Activated CD4-positive, CD25-positive, alpha-beta regulatory T cell treated with anti-CD3 and anti-CD28 coated beads, Interleukin-2, amount 50 U/mL, for 24 hours (primary cell): ENCODE measurements around the gene GPSM3.

ENCODE experiments used
- ATAC-seq, 2 donors: fragments of 150-1000 bp; cut with Tn5 transposase; one replicate each; pipeline ENCODE4 v1.10.0; 2021; ENCODE audit warnings: mild to moderate bottlenecking in 1 of 2, moderate library complexity in 1 of 2

The GPSM3 gene

DNA sequence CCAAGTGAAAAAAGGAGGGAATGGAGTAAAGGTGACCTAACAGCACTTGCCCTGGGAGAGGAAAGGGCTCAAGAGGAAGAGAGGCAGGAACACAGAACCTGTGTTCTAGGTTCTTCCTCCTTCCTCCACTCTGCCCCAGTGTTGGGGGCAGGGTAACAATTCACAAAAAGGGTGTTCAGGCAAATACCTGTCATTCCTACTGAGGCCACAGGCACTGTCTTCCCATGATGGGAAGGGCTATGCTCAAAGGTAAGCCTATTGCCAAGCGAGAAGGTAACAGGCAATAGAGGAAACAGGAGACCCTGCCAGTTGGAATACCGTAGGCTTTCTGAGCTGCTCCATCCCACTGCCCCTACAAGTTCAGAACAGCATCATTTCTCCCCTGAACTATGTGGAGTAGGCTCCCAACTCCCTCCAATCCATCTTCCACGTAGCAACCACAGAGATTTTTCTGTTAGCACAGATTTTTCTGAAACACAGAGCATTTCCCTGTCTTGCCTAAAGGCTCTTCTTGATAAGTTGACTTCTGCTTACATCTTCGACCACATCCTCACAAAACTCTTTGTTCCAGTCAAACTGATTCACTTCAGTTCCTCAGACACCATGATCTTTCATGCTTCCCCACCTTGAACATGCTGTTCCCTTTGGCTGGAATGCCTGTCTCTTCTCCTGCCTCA, 19.3 kb downstream of the GPSM3 start:
- no peak for ATAC-seq

DNA sequence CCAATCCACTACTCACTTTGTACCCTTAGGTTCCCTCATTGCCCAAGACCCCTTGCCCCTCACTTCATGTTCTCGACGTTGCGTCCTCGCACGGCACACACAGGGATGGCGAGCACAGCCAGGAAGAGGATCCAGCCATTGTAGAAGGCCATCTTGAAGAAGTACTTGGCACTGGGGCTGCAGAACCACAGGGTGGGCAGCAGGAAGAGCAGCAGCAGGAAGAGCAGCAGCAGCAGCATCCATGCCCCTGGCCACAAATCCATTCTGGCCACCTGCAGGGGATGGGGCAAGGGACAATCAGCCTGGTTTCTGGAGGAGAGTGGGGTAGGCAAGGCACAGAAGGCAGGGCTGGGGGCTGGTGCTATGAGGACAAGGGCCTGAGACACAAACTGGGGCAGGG, 21.2 kb downstream of the GPSM3 start:
- no peak for ATAC-seq

DNA sequence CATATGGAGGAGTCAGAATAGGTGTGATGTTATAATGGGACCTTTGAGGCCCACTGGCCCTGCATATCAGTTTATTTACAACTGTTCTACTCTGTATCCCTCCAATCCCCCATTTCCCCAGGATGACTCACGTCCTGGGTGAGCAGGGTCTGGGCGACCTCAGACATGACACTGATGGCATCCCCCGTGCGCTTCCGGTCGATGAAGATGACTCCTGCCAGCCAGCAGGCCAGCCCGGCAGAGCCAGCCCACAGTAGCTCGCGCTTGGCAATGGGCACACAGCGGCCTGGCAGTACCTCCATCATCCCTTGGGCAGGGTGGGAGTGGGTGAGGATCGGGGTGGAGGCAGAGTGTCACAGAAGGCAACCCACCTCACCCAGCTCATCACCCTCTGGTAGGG, 22.1 kb downstream of the GPSM3 start:
- ATAC-seq: no peak

DNA sequence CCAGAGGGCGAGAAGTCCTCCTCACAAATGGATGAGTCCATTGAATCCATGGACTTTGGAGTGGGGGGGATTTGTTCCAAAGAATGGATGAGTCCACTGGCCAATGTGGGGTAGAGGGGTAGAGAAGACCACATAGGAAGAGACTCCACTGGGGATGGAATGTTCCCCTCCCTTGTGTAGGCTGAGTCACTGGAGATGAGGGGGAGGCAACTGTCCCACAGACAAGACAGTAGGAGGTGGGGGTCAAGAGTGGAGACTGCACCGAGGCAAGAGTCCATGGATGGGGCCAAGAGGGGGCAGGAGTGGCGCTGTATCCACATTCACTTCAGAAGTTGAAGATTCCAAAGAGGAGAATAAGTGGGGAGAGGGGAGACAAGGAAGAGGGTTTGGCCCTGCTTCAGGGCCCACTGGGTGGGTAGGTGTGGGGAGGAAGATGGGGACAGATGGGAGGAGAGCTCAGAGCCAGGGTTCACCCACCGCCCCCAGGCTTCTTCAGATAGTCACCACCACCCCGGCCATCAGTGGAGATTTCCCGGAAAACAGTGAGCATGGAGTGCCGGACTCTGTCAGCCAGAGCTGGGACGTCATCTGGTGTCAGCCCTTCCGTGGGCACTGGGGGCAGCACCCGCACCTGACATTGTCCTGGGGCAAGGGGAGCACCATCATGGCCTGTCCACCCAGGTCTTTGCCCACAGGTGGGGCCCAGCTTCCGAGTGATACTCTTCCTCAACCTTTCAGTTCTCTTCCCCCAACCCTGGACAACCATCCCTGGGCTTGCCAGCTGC, 23.4 kb downstream of the GPSM3 start:
- ATAC-seq: no peak

DNA sequence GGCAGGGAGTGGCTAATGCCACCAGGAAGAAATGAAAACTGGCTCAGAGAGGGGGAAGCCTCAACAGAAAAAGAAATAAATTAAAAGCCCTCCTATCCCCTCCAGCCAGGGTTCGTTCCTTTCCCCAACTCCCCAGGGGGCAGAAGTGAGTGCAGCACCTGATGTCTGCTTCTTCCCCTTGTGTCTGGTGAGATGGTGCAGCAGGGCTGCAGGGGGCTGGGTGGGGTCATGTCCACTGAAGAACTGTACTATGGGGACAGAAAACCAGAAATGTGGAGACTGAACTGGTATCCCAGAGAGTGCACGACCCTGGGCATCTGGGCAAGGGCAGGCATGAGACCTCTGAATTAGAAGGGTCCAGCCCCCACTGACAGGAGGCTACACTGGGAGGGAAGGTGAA, 24.1 kb downstream of the GPSM3 start:
- no peak for ATAC-seq

DNA sequence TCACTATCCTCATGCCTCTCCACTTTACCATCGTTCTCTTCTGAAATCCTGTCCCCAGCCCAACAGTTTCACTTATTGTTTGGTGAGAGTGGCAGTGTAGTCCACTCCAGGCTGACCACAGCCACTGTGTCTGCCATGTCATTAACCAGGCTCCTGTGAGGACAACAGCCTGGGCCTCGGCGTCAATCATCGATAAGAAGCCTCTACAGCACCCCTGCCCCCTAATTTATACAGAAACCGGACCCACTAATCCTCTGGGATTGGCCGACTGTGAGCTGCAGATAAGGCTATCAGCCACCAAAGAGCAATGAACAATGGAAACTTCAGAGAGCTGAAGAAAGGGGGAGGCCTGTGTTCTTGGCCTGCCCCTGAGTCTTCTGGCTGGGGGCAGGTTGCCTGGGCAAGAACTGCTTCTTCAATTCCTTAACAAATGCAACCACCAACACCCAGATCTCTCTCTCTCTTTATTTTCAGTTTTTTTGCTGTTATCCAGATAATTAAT, 24.6 kb downstream of the GPSM3 start:
- ATAC-seq: no peak

DNA sequence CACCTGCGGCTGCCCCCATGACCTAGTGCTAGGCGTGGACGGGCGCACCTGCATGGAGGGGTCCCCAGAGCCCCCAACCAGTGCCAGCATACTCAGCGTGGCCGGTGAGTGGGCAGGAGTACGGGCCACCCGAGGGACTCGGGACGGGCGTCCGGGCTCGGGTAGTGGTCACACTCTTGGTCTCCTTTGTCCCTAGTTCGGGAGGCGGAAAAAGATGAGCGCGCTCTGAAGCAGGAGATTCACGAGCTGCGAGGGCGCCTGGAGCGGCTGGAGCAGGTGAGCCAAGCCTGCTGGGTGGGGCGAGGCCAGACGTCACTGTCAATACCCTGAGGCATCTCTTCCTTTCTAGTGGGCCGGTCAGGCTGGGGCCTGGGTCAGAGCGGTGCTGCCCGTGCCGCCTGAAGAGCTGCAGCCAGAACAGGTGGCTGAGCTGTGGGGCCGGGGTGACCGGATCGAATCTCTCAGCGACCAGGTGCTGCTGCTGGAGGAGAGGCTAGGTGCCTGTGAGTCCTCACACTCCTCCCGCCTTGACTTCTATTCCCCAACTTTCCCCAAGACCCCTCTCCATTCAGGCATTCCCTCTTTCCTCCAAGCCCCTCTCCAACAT, 25.2 kb downstream of the GPSM3 start:
- ATAC-seq: no peak

DNA sequence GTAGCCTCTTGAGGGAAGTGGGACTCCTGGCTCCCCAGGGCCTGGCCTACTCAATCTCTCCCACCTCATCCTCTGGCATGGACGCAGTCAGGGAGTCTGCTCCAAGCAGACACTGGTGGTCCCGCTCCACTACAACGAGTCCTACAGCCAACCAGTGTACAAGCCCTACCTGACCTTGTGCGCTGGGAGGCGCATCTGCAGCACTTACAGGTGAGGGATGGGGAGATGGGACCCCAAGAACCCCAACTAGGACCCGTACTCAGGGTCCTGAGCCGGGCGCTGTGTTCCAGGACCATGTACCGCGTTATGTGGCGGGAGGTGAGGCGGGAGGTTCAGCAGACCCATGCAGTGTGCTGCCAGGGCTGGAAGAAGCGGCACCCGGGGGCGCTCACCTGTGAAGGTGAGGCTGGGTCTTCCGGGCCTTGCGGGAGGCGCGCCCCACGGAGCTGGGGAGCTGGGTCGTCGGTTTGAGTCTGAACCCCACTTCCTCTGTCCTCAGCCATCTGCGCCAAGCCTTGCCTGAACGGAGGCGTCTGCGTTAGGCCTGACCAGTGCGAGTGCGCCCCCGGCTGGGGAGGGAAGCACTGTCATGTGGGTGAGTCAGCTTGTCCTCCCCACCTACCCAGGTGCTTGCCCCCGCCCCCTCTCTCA, 25.9 kb downstream of the GPSM3 start:
- ATAC-seq: no peak

DNA sequence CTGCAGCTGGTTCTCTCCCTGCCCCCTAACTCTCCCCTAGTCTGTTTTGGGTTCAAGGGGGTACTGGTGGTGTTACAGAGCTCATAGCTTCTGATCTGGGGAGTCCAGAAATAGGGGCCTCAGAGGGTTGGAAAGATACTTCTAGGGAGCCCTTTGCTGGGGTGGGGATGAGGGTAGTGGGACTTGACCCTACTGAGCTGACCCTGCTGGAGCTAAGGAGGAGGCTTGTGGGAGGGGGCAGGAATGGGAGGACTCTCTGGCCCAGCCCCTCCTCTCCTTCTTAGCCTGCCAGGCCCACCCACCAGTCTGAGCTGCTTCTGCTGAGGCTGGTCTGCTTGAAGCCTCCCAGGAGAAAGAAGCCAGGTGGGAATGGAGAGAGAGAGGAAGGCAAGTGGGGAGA, 28.1 kb downstream of the GPSM3 start, which contains the start of gene EGFL8:
EGFL8 (plus strand) TSS at position 301 of the 400 bp plus-strand sequence. CDS start 1,571 bp downstream, outside the sequence.
- ATAC-seq: no peak

DNA sequence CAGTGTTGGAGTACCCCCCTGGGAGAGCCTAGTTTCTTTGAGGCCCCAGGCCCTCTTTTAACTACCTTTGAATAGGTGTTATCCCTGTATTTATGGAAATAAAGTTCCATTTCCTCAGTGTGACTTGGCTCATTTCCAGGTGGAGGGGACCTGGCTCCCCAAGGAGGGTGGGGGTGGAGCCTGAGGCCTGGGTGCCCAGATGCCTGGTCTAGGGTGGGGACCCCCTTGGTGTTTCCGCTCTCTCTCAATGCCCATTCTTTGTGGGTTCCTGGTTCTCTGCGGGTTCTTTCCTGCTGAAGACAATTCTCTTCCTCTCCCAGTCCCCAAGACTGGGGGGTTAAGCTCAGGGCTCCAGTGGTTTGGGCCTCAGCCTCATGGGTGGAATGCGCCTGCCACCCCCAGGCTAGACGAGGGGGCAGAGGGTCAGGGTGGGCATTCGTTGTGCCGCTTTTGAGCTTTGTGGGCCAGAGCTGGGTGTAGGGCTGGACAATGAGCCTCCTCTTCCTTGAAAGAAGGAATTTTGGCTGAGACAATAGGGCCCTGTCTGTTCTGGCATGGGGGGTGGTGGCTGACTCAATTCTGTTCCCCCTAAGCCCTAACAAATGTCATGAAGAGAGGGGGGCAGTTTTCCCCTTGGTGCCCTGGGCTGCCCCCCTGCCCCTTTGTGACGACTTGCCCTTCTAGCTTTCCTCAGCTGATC, 28.7 kb downstream of the GPSM3 start:
- no peak for ATAC-seq

DNA sequence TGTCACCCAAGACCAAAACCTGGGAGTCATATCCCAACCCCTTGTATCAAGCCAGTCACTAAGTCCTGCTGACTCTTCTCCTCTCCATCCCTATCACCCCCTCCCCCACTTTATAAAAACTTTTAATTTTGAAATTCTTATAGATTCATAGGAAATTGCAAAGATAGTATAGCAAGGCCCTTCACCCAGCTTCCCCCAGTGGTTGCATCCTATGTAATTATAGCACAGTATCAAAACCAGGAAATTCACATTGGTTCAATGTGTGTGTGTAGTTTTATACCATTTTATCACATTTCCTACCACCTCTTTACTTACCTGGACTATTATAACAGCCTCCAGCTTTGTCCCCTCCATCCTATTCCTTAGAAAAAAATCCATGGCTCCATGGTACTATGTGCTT, 34.4 kb downstream of the GPSM3 start:
- ATAC-seq: no peak

DNA sequence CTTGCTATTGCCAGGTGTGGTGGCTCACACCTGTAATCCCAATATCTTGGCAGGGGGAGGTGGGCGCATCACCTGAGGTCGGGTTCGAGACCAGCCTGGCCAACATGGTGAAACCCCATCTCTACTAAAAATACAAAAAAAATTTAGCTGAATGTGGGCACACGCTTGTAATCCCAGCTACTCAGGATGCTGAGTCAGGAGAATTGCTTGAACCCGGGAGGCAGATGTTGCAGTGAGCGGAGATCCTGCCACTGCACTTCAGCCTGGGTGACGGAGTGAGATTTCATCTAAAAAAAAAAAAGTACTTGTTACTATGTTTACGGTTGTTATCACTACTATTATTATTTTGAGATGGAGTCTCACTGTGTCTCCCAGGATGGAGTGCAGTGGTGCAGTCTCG, 35.6 kb downstream of the GPSM3 start:
- ATAC-seq: no peak

DNA sequence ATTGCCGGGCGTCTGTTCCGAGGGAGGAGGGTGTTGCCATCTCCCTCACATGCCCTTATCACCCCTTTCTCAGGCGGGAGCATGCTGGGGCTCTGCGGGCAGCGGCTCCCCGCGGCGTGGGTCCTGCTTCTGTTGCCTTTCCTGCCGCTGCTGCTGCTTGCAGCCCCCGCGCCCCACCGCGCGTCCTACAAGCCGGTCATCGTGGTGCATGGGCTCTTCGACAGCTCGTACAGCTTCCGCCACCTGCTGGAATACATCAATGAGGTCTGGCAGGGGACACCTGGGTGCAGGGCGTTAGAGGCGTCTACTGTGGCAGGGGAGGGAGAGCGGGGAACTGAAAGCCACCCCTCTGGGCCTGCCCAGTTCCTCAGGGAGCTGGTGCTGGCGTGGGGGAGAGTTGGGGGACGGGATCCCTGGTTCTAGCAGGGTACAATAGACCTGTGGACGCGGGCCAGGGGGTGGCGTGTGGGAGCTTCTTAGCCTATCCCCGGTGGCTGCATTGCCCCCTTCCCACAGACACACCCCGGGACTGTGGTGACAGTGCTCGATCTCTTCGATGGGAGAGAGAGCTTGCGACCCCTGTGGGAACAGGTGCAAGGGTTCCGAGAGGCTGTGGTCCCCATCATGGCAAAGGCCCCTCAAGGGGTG, 37.8 kb downstream of the GPSM3 start:
- peak; percentile 76 to 80 for ATAC-seq

DNA sequence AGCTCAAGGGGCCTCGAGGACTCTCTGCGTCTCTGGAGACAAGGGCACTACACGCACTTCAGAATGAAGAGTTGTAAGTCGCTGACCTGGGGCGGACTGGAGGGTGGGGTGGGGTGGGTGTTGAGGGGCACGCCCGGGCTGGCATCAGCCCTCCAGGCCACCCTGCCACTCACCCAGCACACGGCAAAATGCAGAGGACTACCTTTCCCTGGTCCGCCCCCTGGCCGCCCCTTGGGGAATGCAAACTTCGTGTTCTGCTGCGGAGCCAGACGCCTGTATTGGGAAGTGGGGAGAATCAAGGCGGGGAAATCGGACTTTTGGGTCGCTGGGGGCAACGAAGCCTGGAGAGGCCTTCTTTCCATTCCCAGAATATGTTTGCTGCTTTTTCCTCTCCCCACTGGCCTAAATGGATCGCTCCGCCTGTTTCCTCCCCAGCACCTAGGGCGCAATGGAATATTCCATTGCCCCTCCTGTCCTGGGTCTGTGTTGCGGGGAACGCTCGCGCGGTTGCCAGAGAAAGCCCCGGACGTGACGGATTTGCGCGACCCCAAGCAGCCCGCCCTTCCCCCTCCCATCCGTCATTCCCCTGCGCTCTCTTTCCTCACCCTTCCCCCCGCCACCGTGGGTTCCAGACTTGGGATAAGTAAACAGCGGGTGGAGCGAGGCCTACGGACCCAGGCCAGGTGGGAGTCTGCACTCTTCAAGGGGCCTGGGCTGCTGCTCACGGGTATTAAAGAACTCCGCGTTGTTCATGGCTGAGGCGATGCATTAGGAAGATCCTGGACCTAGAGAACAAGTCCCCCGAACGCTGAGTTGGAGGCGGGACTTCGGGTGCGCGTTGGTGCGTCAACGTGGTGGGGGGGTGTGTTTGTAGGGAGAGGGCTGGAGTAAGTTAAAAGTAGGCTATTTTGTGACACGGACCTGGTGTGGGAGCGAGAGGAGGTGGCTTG, 38.6 kb downstream of the GPSM3 start, which contains the start of gene PPT2:
PPT2 (plus strand) TSS at position 578 of the 950 bp plus-strand sequence. CDS start 454 bp downstream, outside the sequence.
- ATAC-seq: peak; percentile 65 to 70

DNA sequence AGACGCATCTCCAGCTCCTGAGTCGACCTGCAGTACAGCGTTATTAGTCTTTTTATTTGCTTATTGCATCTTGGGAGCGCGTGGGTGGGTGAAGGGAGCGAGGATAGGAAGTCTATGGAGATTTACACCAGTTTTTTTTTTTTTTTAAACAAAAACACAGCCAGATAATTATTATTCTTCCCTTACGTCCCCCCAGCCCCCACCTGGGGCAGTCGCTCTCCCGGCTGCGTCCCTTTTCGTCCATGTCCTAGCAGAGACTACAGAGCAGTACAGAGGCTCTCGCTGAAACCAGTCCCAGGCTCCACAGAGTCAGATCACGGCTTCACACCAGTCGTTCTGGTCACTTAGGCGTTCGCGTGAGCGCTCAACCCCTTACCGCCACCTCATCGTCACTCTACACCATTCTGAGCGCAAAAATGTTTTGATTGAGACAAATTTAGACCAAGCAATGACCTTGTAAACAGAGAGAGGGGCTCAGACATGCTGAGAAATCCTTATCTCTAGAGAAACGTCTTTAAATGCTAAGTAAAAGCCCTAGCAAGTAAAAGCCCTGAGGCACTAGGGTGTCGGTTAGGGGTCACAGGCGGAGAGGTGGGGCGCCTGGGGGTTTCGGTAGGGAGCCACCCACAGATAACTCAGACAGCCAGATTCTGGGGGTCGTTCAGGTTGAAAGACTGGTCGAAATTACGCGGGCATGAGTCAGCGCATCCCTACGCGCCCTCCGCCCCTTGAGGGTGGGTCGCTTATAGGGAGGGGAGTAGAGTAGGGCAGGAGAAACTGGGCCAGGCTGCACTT, 39.5 kb downstream of the GPSM3 start:
- no peak for ATAC-seq

DNA sequence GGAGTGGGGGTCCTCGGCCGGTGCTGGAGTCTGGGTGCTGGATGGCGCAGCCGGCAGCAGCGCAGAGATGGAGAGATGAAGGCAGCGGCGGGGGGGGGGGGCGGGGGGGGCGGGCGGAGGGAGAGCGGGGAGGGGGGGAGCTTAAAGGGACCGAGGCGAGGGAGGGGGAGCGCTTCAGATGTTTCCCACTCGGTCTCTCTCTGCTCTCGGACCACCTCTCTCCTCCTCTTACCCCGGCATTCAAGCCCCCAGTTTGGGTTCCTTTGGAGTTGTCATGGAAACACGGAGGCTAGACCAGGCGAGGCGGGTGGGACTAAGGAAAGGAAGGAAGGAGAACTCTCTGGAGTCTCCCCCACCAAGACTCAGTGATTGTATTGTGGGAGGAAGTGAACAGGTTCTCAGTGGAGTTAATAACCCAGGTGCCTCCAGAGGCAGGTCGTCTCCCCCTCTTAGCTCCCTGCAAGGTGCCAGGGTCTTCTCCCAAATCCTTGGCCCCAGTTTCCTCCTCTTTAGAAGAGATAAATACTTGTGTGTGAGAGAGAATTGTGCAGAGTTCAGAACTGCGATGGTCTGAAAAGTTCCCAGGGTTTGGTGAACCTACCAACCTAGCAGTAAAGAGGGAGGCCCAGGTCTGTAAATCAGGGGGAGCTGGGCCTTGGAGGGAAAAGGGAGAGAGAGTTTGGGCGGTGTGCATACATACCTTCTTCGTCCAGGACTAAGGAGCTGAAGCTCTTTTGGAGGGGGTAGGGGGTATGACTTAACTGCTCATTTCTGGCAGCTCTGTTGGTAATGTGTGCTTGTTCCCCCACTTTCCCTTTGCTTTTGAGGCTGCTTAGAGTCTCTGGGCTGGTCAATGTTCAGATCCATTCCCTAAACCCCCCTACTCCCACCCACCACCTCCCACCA, 40.3 kb downstream of the GPSM3 start, which contains the start of gene PRRT1:
PRRT1 (minus strand) TSS at position 77 of the 906 bp plus-strand sequence. CDS start 112 bp downstream, outside the sequence.
- no peak for ATAC-seq

DNA sequence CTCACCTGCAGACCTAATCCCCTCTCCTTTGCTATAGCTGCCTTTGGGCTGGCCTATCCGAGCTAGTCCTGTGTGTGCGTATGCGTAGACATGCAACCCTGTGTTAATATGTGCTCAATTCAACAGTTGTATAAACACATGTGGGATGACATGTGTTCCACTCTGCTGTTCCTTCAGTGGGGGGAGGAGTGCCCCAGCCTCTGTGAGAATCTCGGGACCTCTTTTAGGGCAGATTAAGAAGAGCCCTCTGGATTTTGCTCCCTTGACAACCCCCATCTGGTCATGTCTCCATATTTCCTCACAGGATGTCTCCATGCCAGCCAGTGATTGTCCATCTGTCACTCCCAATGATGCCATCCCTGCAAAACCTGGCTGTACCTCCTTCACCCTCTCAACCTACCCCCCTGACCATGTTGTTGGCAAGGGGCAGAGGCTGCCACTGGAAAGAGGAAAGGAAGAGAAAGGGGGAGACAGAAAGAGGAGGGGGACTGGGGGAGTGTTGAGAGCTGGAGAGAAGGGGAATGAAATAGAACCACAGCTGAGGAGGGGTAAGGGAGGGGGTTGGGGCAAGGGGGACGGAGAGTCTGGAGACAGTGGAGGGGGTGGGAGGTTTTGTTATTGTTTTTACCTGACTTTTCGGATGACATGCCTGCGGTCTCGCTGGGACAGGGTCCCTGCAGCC, 41.1 kb downstream of the GPSM3 start:
- no peak for ATAC-seq
